A673 (cell line): ENCODE data around the gene JOSD2.

Experiments used
- CTCF ChIP-seq: fragments of 300-800, 200-600 bp; sonication (generic); conservative IDR thresholded peaks from 2 replicates; pipeline ENCODE4 v1.5.1; 2017; ENCODE audit warnings: low read depth, mild to moderate bottlenecking, antibody characterized with exemption, low read length, moderate library complexity, mixed read lengths
- EZH2 ChIP-seq: fragments of 200-600 bp; sonication (generic); IDR thresholded peaks from 2 replicates; pipeline ENCODE4 v1.6.1; 2017; ENCODE audit warnings: borderline replicate concordance, low read depth, mild to moderate bottlenecking, mixed read lengths, antibody characterized with exemption, low read length; ENCODE audit not compliant: poor library complexity, severe bottlenecking

- TF ChIP-seq CTCF (no peak), EZH2 (no peak)
These were observed 14.6 kb downstream of the JOSD2 start for GRCh38 chr19:50496189-50497021.
